Osteoblast (primary cell): Measurements from ENCODE around the gene PATE1. TPM values are rescaled to one million over a fixed set of nuclear protein-coding genes. Genes with fewer than 3 reads are reported as not detected.

Source experiments
- DNase-seq: peaks from one replicate; pipeline ENCODE4 v3.0.0; 2011; ENCODE audit warnings: low spot score, mixed read lengths; ENCODE audit not compliant: insufficient read length; ENCODE audit errors: missing footprints
- H2AFZ ChIP-seq: 2 replicates; pipeline ENCODE4 v1.6.0; 2011; ENCODE audit warnings: mild to moderate bottlenecking, low read length
- H3K27ac ChIP-seq: 2 replicates; pipeline ENCODE4 v1.5.1; 2011; ENCODE audit warnings: mild to moderate bottlenecking, low read depth, low read length, moderate library complexity
- H3K27me3 ChIP-seq: 2 replicates; pipeline ENCODE4 v1.6.0; 2012; ENCODE audit warnings: mild to moderate bottlenecking, control low read depth, inconsistent platforms, low read length, moderate library complexity; ENCODE audit not compliant: insufficient read depth
- H3K36me3 ChIP-seq: 2 replicates; pipeline ENCODE4 v1.5.1; 2011; ENCODE audit warnings: mild to moderate bottlenecking, low read length, control low read depth, moderate library complexity; ENCODE audit not compliant: insufficient read depth
- H3K4me1 ChIP-seq: 2 replicates; pipeline ENCODE4 v1.5.1; 2011; ENCODE audit warnings: mild to moderate bottlenecking, low read length, control low read depth, moderate library complexity; ENCODE audit not compliant: insufficient read depth
- H3K4me2 ChIP-seq: 2 replicates; pipeline ENCODE4 v1.6.0; 2011; ENCODE audit warnings: mild to moderate bottlenecking, low read length; ENCODE audit not compliant: insufficient read depth
- H3K4me3 ChIP-seq: fragments of 200-600 bp; sonication (generic); 3 replicates; pipeline ENCODE4 v1.5.1; 2012; ENCODE audit warnings: mild to moderate bottlenecking, low read length, inconsistent platforms; ENCODE audit not compliant: insufficient read depth
- H3K79me2 ChIP-seq: 2 replicates; pipeline ENCODE4 v1.6.0; 2012; ENCODE audit warnings: mild to moderate bottlenecking, low read length, control low read depth, inconsistent platforms; ENCODE audit not compliant: insufficient read depth
- H3K9me3 ChIP-seq: 2 replicates; pipeline ENCODE4 v1.5.1; 2011; ENCODE audit warnings: low read depth, low read length, control low read depth
- H4K20me1 ChIP-seq: 2 replicates; pipeline ENCODE4 v1.6.0; 2012; ENCODE audit warnings: mild to moderate bottlenecking, low read length, control low read depth; ENCODE audit not compliant: insufficient read depth
- total RNA-seq: library from RNA; depleted of rRNA; stranded (reverse); fragments of >200 nt; gene quantifications from 2 replicates; pipeline ENCODE4 v1.2.3, GENCODE V29; 2012
- TF ChIP-seq, protein P1 (sequence below): IDR thresholded peaks from 2 replicates; pipeline ENCODE4 v1.5.1; 2011; ENCODE audit warnings: mild to moderate bottlenecking, low read depth, low read length, moderate library complexity; ENCODE audit errors: extremely low read depth

The PATE1 gene
- total RNA-seq, 1 donor, result not detected

- no peaks in the 10 kb centered on the region for H3K36me3 ChIP-seq
- H3K27ac ChIP-seq, result no peak overlapping the region
- H2AFZ ChIP-seq, result no peak overlapping the region
- H3K27me3 ChIP-seq, result no peaks in the 10 kb centered on the region
- no peaks in the 10 kb centered on the region for H3K9me3 ChIP-seq
- H3K79me2 ChIP-seq, result no peaks in the 10 kb centered on the region
- no peak overlapping the region for H3K4me3 ChIP-seq
- no peak for DNase-seq
- H3K4me2 ChIP-seq, result no peak overlapping the region
- no peaks in the 10 kb centered on the region for H3K4me1 ChIP-seq
- no peaks in the 10 kb centered on the region for H4K20me1 ChIP-seq
- TF ChIP-seq, protein P1, sequence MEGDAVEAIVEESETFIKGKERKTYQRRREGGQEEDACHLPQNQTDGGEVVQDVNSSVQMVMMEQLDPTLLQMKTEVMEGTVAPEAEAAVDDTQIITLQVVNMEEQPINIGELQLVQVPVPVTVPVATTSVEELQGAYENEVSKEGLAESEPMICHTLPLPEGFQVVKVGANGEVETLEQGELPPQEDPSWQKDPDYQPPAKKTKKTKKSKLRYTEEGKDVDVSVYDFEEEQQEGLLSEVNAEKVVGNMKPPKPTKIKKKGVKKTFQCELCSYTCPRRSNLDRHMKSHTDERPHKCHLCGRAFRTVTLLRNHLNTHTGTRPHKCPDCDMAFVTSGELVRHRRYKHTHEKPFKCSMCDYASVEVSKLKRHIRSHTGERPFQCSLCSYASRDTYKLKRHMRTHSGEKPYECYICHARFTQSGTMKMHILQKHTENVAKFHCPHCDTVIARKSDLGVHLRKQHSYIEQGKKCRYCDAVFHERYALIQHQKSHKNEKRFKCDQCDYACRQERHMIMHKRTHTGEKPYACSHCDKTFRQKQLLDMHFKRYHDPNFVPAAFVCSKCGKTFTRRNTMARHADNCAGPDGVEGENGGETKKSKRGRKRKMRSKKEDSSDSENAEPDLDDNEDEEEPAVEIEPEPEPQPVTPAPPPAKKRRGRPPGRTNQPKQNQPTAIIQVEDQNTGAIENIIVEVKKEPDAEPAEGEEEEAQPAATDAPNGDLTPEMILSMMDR, result no peak
Observed at GRCh38 chr11:125784678-125785077, 38.6 kb downstream of the PATE1 start.

GRCh38 chr11:125787827-125788226 is 41.7 kb downstream of the PATE1 start, which contains the start of gene PATE3:
Gene PATE3, plus strand, starts transcription at chr11:125788127. Its CDS starts 25 bp downstream, at chr11:125788152.
- DNase-seq, result no peak
- Histone ChIP-seq H3K79me2 (no peaks in the 10 kb centered on the region), H3K4me3 (no peak within 1 kb of the TSS), H2AFZ (no peak within 1 kb of the TSS), H3K4me2 (no peak within 1 kb of the TSS), H3K36me3 (no peaks in the 10 kb centered on the region), H4K20me1 (no peaks in the 10 kb centered on the region), H3K9me3 (no peaks in the 10 kb centered on the region), H3K4me1 (no peaks in the 10 kb centered on the region), H3K27ac (no peak within 1 kb of the TSS), H3K27me3 (no peaks in the 10 kb centered on the region)
- TF ChIP-seq, protein P1, result no peak

- Histone ChIP-seq H4K20me1 (no peaks in the 10 kb centered on the region), H3K27me3 (no peaks in the 10 kb centered on the region), H3K27ac (no peak overlapping the region), H3K4me3 (no peak overlapping the region), H3K4me2 (no peak overlapping the region), H3K36me3 (no peaks in the 10 kb centered on the region), H3K9me3 (peaks cover 3% of the 10 kb centered on the region), H3K79me2 (no peaks in the 10 kb centered on the region), H3K4me1 (no peaks in the 10 kb centered on the region), H2AFZ (no peak overlapping the region)
- TF ChIP-seq, protein P1, result no peak
- no peak for DNase-seq
Observed at GRCh38 chr11:125790825-125791224, 44.7 kb downstream of the PATE1 start.

GRCh38 chr11:125797641-125798040 is 51.6 kb downstream of the PATE1 start:
- H4K20me1 ChIP-seq, result no peaks in the 10 kb centered on the region
- no peaks in the 10 kb centered on the region for H3K27me3 ChIP-seq
- no peak overlapping the region for H3K4me2 ChIP-seq
- H3K9me3 ChIP-seq, result peaks cover 3% of the 10 kb centered on the region
- no peaks in the 10 kb centered on the region for H3K4me1 ChIP-seq
- no peak overlapping the region for H3K27ac ChIP-seq
- H2AFZ ChIP-seq, result no peak overlapping the region
- no peaks in the 10 kb centered on the region for H3K36me3 ChIP-seq
- no peak for DNase-seq
- TF ChIP-seq, protein P1, result no peak
- H3K4me3 ChIP-seq, result no peak overlapping the region
- H3K79me2 ChIP-seq, result no peaks in the 10 kb centered on the region

Other genes starting within 250 kb of the PATE1 start
- gene EI24, start 176.8 kb upstream of the PATE1 start, total RNA-seq, result 76.0 and 85.2 TPM in 2 replicates
- gene STT3A, start 153.4 kb upstream of the PATE1 start, total RNA-seq, result 224 and 286 TPM in 2 replicates
- 16.6 and 22.4 TPM in 2 replicates for gene CHEK1, start 121.1 kb upstream of the PATE1 start, total RNA-seq
- not detected in 2 replicates for gene ACRV1, start 65.4 kb upstream of the PATE1 start, total RNA-seq
- gene PATE2, start 32.5 kb downstream of the PATE1 start, total RNA-seq, result 0.29 and 0.36 TPM in 2 replicates
- not detected in 2 replicates for gene PATE3, start 41.8 kb downstream of the PATE1 start, total RNA-seq
- not detected in 2 replicates for gene PATE4, start 87.0 kb downstream of the PATE1 start, total RNA-seq
- 5.8 and 6.8 TPM in 2 replicates for gene HYLS1, start 141.4 kb downstream of the PATE1 start, total RNA-seq
- 13.6 and 14.1 TPM in 2 replicates for gene PUS3, start 156.9 kb downstream of the PATE1 start, total RNA-seq
- under 0.01 TPM in 1 of 2 replicates, not detected in the other for gene DDX25, start 158.2 kb downstream of the PATE1 start, total RNA-seq
- not detected in 2 replicates for gene VSIG10L2, start 199.8 kb downstream of the PATE1 start, total RNA-seq